GM12878 (cell line): ENCODE data around the gene KRT31. TPM values are rescaled to one million over a fixed set of nuclear protein-coding genes. Genes with fewer than 3 reads are reported as not detected.

Source experiments
- ATAC-seq: fragments of 200-7000 bp; cut with Tn5 transposase; 3 replicates; pipeline ENCODE4 v1.9.1; 2020; ENCODE audit warnings: mild to moderate bottlenecking, moderate library complexity
- BruUV-seq: library from RNA; stranded (reverse); fragments of 400-500 nt; replicated peaks from 2 replicates; lab custom pipeline; 2021; lab: Mats Ljungman, UMichigan
- CTCF ChIA-PET: fragments of 300-600 bp; sonication (Branson Sonifier 250); formaldehyde crosslinking; extraction: SDS; loops from one replicate; lab custom pipeline; 2021; ENCODE audit warnings: inconsistent platforms; lab: Yijun Ruan, JAX
- POLR2A ChIA-PET: fragments of 350-600 bp; formaldehyde crosslinking; extraction: SDS; loops from one replicate; lab custom pipeline; 2021; ENCODE audit warnings: inconsistent platforms; lab: Charles Lee
- RAD21 ChIA-PET: fragments of 300-600 bp; sonication (Branson Sonifier 250); formaldehyde crosslinking; loops from one replicate; lab custom pipeline; 2023; ENCODE audit warnings: antibody characterized with exemption; ENCODE audit not compliant: unreplicated experiment; lab: Charles Lee
- SMC1A ChIA-PET: fragments of 300-600 bp; sonication (Branson Sonifier 250); formaldehyde crosslinking; loops from one replicate; lab custom pipeline; 2023; ENCODE audit not compliant: unreplicated experiment, uncharacterized antibody; lab: Charles Lee
- DNase-seq: peaks from one replicate; pipeline ENCODE4 v3.0.0-alpha.2; 2011; ENCODE audit warnings: low read depth, low spot score
- FAIRE-seq: peaks from 3 replicates; lab custom pipeline; 2011; peaks lifted over from hg19 to GRCh38; lab: Jason Lieb, UNC
- H2AFZ ChIP-seq: 2 replicates; pipeline ENCODE4 v1.6.0; 2011; ENCODE audit warnings: low read depth, low read length, control low read depth; ENCODE audit not compliant: control insufficient read depth
- H3K27ac ChIP-seq: 2 replicates; pipeline ENCODE4 v1.5.1; 2011; ENCODE audit warnings: control low read depth; ENCODE audit not compliant: control insufficient read depth, insufficient read depth
- H3K27me3 ChIP-seq, 2 experiments: replicated peaks in 1 of 2; 2 replicates each; pipeline versions ENCODE4 v1.6.0 to v1.6.1; 2011; ENCODE audit warnings: low read length in 1 of 2; ENCODE audit not compliant: control insufficient read depth in 2 of 2, insufficient read depth in 2 of 2
- H3K36me3 ChIP-seq, 2 experiments: 2 replicates each; pipeline ENCODE4 v1.5.1; 2011; ENCODE audit warnings: low read length in 1 of 2; ENCODE audit not compliant: control insufficient read depth in 2 of 2, insufficient read depth in 2 of 2
- H3K4me1 ChIP-seq: 2 replicates; pipeline ENCODE4 v1.6.1; 2011; ENCODE audit warnings: mild to moderate bottlenecking, low read length, moderate library complexity, mixed read lengths; ENCODE audit not compliant: control insufficient read depth, insufficient read depth
- H3K4me2 ChIP-seq: 2 replicates; pipeline ENCODE4 v1.6.0; 2011; ENCODE audit warnings: control low read depth; ENCODE audit not compliant: control insufficient read depth, insufficient read depth
- H3K4me3 ChIP-seq: fragments of 200-600 bp; sonication (generic); 2 replicates; pipeline ENCODE4 v1.5.1; 2016
- H3K79me2 ChIP-seq: 2 replicates; pipeline ENCODE4 v1.6.0; 2011; ENCODE audit warnings: low read length; ENCODE audit not compliant: control insufficient read depth, insufficient read depth
- H3K9ac ChIP-seq: 2 replicates; pipeline ENCODE4 v1.8.0; 2011; ENCODE audit warnings: low read length, control low read depth, mixed read lengths; ENCODE audit not compliant: control insufficient read depth, insufficient read depth
- H3K9me3 ChIP-seq: replicated peaks from 3 replicates; pipeline ENCODE4 v1.5.1; 2011; ENCODE audit warnings: mild to moderate bottlenecking, low read length; ENCODE audit not compliant: control insufficient read depth, insufficient read depth
- H4K20me1 ChIP-seq: 2 replicates; pipeline ENCODE4 v1.6.0; 2011; ENCODE audit not compliant: control insufficient read depth, insufficient read depth
- NFYB ChIP-seq: IDR thresholded peaks from 2 replicates; pipeline ENCODE4 v1.6.1; 2011; ENCODE audit warnings: low read depth, mild to moderate bottlenecking, low read length, improper control_type of control experiment, moderate library complexity; ENCODE audit not compliant: insufficient read depth
- REST ChIP-seq: IDR thresholded peaks from 2 replicates; pipeline ENCODE4 v1.6.1; 2012; ENCODE audit warnings: mild to moderate bottlenecking, low read depth, low read length
- SRF ChIP-seq, 2 experiments: IDR thresholded peaks; 2 replicates each; pipeline ENCODE4 v1.6.1; 2011; ENCODE audit warnings: low read depth in 2 of 2, low read length in 2 of 2, mild to moderate bottlenecking in 1 of 2, moderate library complexity in 1 of 2
- WGBS: methylation state at CpG from one replicate; pipeline ENCODE4 v1.1.6; 2016; ENCODE audit warnings: low lambda C conversion rate; ENCODE audit not compliant: insufficient replicate concordance, insufficient coverage; ENCODE audit errors: missing lambda C conversion rate; 5-methylcytosine and 5-hydroxymethylcytosine counted together
- in situ Hi-C: fragments of 300-500 bp; cut with MboI; formaldehyde crosslinking; loops from 9 replicates; pipeline ENCODE4 v1.14.3; 2018; ENCODE audit warnings: mixed read lengths
- intact Hi-C: fragments of 100-400 bp; cut with micrococcal nuclease; formaldehyde crosslinking; loops from one replicate; pipeline ENCODE4 v1.14.2; 2022; ENCODE audit not compliant: unreplicated experiment
- polyA plus RNA-seq, 11 experiments: library from polyadenylated mRNA; depleted of rRNA in 4 of 11; unstranded in 6 of 11; stranded (reverse) in 5 of 11; fragments of >200 nt; fragmentation: Nextera tagmentation in 4 of 11; fragmentation: Illumina TruSeq in 1 of 11; extraction: Ambion mirVana in 4 of 11; extraction: Trizol in 1 of 11; gene quantifications; 1 replicate in 1 of 11; 2 replicates in 10 of 11; pipeline versions ENCODE4 v1.2.1 to v1.2.3, GENCODE V29; 2011 to 2016; ENCODE audit warnings: inconsistent platforms in 2 of 11, missing spikeins in 2 of 11, low read depth in 1 of 11
- total RNA-seq, 4 experiments: library from RNA; depleted of rRNA in 3 of 4; stranded (reverse); fragments of >200 nt in 3 of 4; fragmentation: Illumina TruSeq in 1 of 4; extraction: Trizol in 1 of 4; gene quantifications; 2 replicates each; pipeline versions ENCODE4 v1.2.1 to v1.2.3, GENCODE V29; 2013 to 2021

KRT31 gene
- total and polyA plus RNA-seq, 10 of the 15 experiments (the other 5 are each of a cell fraction or from before 2014, with no cell fraction given): not detected

GRCh38 chr17:41406205-41406604, 8.8 kb upstream of the KRT31 start:
- in situ Hi-C loops: no loop called here
- H3K27me3 ChIP-seq: 0 out of 4 replicates have a peak, but pooled peaks cover 0 to 2% of the 10 kb centered on the region in 2 experiments
- ATAC-seq (no peak), DNase-seq (no peak), FAIRE-seq (no peak)
- POLR2A ChIA-PET: no interaction called here
- no peaks in the 10 kb centered on the region for H3K79me2 ChIP-seq
- no peak overlapping the region for H3K4me3 ChIP-seq
- 0 out of 2 replicates have a peak, but pooled peaks cover 4% of the 10 kb centered on the region for H4K20me1 ChIP-seq
- 9% methylated on average over 5 of the region's 5 CpGs for WGBS
- no peak overlapping the region for H3K4me2 ChIP-seq
- CTCF ChIA-PET: interaction anchor here (0.9 kb wide), 1 partner anchor 14 kb away, joined by 3 read pairs; no protein-coding TSS in a partner anchor
- H3K4me1 ChIP-seq: no peaks in the 10 kb centered on the region
- no peak overlapping the region for H3K27ac ChIP-seq
- intact Hi-C loops: no loop called here
- H3K9me3 ChIP-seq: no peaks in the 10 kb centered on the region; the same call in 2 of the 3 replicates
- H2AFZ ChIP-seq: no peak overlapping the region
- TF ChIP-seq NFYB (no peak), REST (no peak), SRF (IDR thresholded peaks at IDR 0.05; ENCODE audit: low read depth in 2 of 2, low read length in 2 of 2) (no peak)
- no peaks in the 10 kb centered on the region for H3K36me3 ChIP-seq
- RAD21 ChIA-PET: no interaction called here
- SMC1A ChIA-PET: no interaction called here
- no peak overlapping the region for H3K9ac ChIP-seq
- no TSS peak for BruUV-seq
